Measurements from ENCODE around the gene LAMC2. TPM values are rescaled to one million over a fixed set of nuclear protein-coding genes. Genes with fewer than 3 reads are reported as not detected.
A peak's percentile ranks its signal among the peaks of the same experiment; 100 is the strongest.

Gene LAMC2
- total RNA-seq, 1 experiment from 2014 or later, result 642 TPM

DNA sequence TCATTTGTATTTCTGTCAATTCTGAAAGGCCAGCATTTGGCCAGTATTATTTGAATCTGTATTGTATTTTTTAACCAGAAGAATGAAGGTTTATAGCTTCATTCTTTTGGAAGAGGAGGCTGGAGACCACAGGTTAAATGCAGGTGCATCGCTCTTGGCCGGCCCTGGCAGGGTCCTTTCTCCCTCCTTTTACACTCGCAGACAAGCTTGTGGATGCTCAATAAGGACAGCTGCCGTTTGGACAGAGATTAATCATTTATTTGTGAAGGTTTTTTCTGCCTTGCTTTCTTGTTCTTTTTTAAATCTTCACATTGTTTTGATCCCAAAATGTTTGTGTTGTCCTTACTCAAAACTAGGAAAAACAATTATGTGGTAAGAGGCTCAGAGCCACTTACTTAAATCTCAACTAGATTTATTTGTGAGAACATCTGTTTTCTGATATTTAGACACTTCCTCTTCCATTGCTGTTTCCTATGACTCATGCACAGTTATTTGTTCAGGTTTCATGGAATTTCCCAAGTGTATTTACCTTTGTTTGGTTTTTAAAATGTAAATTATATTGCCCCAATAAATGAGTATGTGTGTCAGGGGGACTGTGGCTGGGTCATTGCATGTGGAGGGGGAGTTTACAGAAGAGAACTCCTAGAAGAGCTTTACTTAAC lies 46.7 kb upstream of the LAMC2 start:
- H3K9me3 Mint-ChIP-seq (ENCODE audit: low read depth, unreplicated experiment), result no peaks in the 10 kb centered on the region
- H3K27me3 Mint-ChIP-seq (ENCODE audit: unreplicated experiment), result no peaks in the 10 kb centered on the region
- H3K36me3 Mint-ChIP-seq (ENCODE audit: insufficient read depth, unreplicated experiment), result peaks cover 94% of the 10 kb centered on the region
- peak overlapping the region; percentile 93 for H3K27ac Mint-ChIP-seq (ENCODE audit: unreplicated experiment)
- no peak for DNase-seq
- BruUV-seq (replicated peaks), result no TSS peak
- CTCF ChIA-PET, result interaction anchor here (1.3 kb wide), 1 partner anchor 47 kb away, joined by 4 read pairs; the partner anchor contains the start of gene LAMC2
- intact Hi-C loops (cut with micrococcal nuclease; ENCODE audit: unreplicated experiment), result loop anchor here (2.0 to 5.0 kb wide), 2 partner anchors 47 to 252 kb away; partner anchors contain the start of gene LAMC2
- peaks cover 30% of the 10 kb centered on the region for H3K4me1 Mint-ChIP-seq (ENCODE audit: low read depth, unreplicated experiment)
- TF ChIP-seq CTCF (IDR thresholded peaks at IDR 0.05; ENCODE audit: unreplicated experiment), result no peak
- peak overlapping the region; percentile 42 for H3K4me3 Mint-ChIP-seq (ENCODE audit: low read depth, unreplicated experiment)

GRCh38 chr1:183140633-183141032 lies 45.4 kb upstream of the LAMC2 start:
- H3K4me1 Mint-ChIP-seq (ENCODE audit: low read depth, unreplicated experiment), result peaks cover 30% of the 10 kb centered on the region
- peaks cover 89% of the 10 kb centered on the region for H3K36me3 Mint-ChIP-seq (ENCODE audit: insufficient read depth, unreplicated experiment)
- no peaks in the 10 kb centered on the region for H3K27me3 Mint-ChIP-seq (ENCODE audit: unreplicated experiment)
- DNase-seq, result no peak
- TF ChIP-seq CTCF (IDR thresholded peaks at IDR 0.05; ENCODE audit: unreplicated experiment), result no peak
- no peaks in the 10 kb centered on the region for H3K9me3 Mint-ChIP-seq (ENCODE audit: low read depth, unreplicated experiment)
- no peak overlapping the region for H3K4me3 Mint-ChIP-seq (ENCODE audit: low read depth, unreplicated experiment)
- intact Hi-C loops (cut with micrococcal nuclease; ENCODE audit: unreplicated experiment), result no loop called here
- no TSS peak for BruUV-seq (replicated peaks)
- H3K27ac Mint-ChIP-seq (ENCODE audit: unreplicated experiment), result no peak overlapping the region
- CTCF ChIA-PET, result no interaction called here

DNA sequence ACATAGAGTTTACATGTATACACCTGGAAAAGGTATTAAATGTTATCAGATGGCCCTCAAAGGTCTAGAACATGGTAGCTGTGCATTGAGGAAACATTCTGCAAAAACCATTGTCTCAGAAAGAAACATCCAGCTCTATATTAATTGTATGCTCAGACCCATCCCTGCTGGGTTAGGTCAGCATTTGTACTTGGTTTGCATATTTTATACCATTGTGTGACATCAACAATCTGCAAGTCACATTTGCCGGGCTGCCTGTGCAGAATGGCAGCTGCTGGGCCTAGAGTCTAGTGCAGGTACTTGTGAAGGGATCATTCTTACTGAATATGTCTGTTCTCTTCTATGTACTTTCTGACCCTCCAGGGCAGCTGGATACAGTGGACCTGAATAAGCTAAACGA lies 43.9 kb upstream of the LAMC2 start:
- peaks cover 30% of the 10 kb centered on the region for H3K4me1 Mint-ChIP-seq (ENCODE audit: low read depth, unreplicated experiment)
- no peak overlapping the region for H3K4me3 Mint-ChIP-seq (ENCODE audit: low read depth, unreplicated experiment)
- intact Hi-C loops (cut with micrococcal nuclease; ENCODE audit: unreplicated experiment), result no loop called here
- H3K36me3 Mint-ChIP-seq (ENCODE audit: insufficient read depth, unreplicated experiment), result peaks cover 74% of the 10 kb centered on the region
- H3K27ac Mint-ChIP-seq (ENCODE audit: unreplicated experiment), result no peak overlapping the region
- TF ChIP-seq CTCF (IDR thresholded peaks at IDR 0.05; ENCODE audit: unreplicated experiment), result no peak
- no peaks in the 10 kb centered on the region for H3K27me3 Mint-ChIP-seq (ENCODE audit: unreplicated experiment)
- no peaks in the 10 kb centered on the region for H3K9me3 Mint-ChIP-seq (ENCODE audit: low read depth, unreplicated experiment)
- no peak for DNase-seq
- BruUV-seq (replicated peaks), result no TSS peak
- CTCF ChIA-PET, result no interaction called here

- no TSS peak for BruUV-seq (replicated peaks)
- no peak for TF ChIP-seq CTCF (IDR thresholded peaks at IDR 0.05; ENCODE audit: unreplicated experiment)
- peak overlapping the region; percentile 30 for H3K27ac Mint-ChIP-seq (ENCODE audit: unreplicated experiment)
- intact Hi-C loops (cut with micrococcal nuclease; ENCODE audit: unreplicated experiment), result no loop called here
- no peaks in the 10 kb centered on the region for H3K9me3 Mint-ChIP-seq (ENCODE audit: low read depth, unreplicated experiment)
- CTCF ChIA-PET, result no interaction called here
- no peak overlapping the region for H3K4me3 Mint-ChIP-seq (ENCODE audit: low read depth, unreplicated experiment)
- H3K4me1 Mint-ChIP-seq (ENCODE audit: low read depth, unreplicated experiment), result peaks cover 45% of the 10 kb centered on the region
- H3K36me3 Mint-ChIP-seq (ENCODE audit: insufficient read depth, unreplicated experiment), result peaks cover 58% of the 10 kb centered on the region
- no peaks in the 10 kb centered on the region for H3K27me3 Mint-ChIP-seq (ENCODE audit: unreplicated experiment)
- DNase-seq, result no peak
Observed at GRCh38 chr1:183143576-183144315, 42.3 kb upstream of the LAMC2 start.
